ENCODE data around the gene CXCL1.

CXCL1 gene

GRCh38 chr4:73848183-73848777 is 20.9 kb upstream of the CXCL1 start:
- in situ Hi-C loops (cut with MboI; ENCODE audit: low sequenced_read_pairs, unreplicated experiment), result no loop called here
- no peak for DNase-seq (ENCODE audit: low spot score)
- no peak for TF ChIP-seq CTCF (IDR thresholded peaks at IDR 0.05; ENCODE audit: borderline replicate concordance, control extremely low read depth, extremely low read depth, insufficient read depth, missing control alignments)

GRCh38 chr4:73850261-73850970 is 18.8 kb upstream of the CXCL1 start:
- TF ChIP-seq CTCF (IDR thresholded peaks at IDR 0.05; ENCODE audit: borderline replicate concordance, control extremely low read depth, extremely low read depth, insufficient read depth, missing control alignments), result no peak
- in situ Hi-C loops (cut with MboI; ENCODE audit: low sequenced_read_pairs, unreplicated experiment), result no loop called here
- DNase-seq (ENCODE audit: low spot score), result no peak

GRCh38 chr4:73851293-73851692 is 17.9 kb upstream of the CXCL1 start:
- in situ Hi-C loops (cut with MboI; ENCODE audit: low sequenced_read_pairs, unreplicated experiment), result no loop called here
- no peak for TF ChIP-seq CTCF (IDR thresholded peaks at IDR 0.05; ENCODE audit: borderline replicate concordance, control extremely low read depth, extremely low read depth, insufficient read depth, missing control alignments)

GRCh38 chr4:73852771-73853170 is 16.4 kb upstream of the CXCL1 start:
- no peak for DNase-seq (ENCODE audit: low spot score)
- in situ Hi-C loops (cut with MboI; ENCODE audit: low sequenced_read_pairs, unreplicated experiment), result no loop called here
- TF ChIP-seq CTCF (IDR thresholded peaks at IDR 0.05; ENCODE audit: borderline replicate concordance, control extremely low read depth, extremely low read depth, insufficient read depth, missing control alignments), result no peak

More at GRCh38 chr4:73851293-73851692, 17.9 kb upstream of the CXCL1 start:
- no peak for DNase-seq (ENCODE audit: low spot score)

GRCh38 chr4:73853246-73853704 is 15.9 kb upstream of the CXCL1 start, which contains the start of gene PF4V1:
Gene PF4V1, plus strand, starts transcription at chr4:73853296. Its CDS starts 67 bp downstream, at chr4:73853363.
- no peak for DNase-seq (ENCODE audit: low spot score)
- in situ Hi-C loops (cut with MboI; ENCODE audit: low sequenced_read_pairs, unreplicated experiment), result no loop called here
- TF ChIP-seq CTCF (IDR thresholded peaks at IDR 0.05; ENCODE audit: borderline replicate concordance, control extremely low read depth, extremely low read depth, insufficient read depth, missing control alignments), result no peak

GRCh38 chr4:73853718-73854473 is 15.3 kb upstream of the CXCL1 start:
- DNase-seq (ENCODE audit: low spot score), result no peak
- in situ Hi-C loops (cut with MboI; ENCODE audit: low sequenced_read_pairs, unreplicated experiment), result no loop called here
- TF ChIP-seq CTCF (IDR thresholded peaks at IDR 0.05; ENCODE audit: borderline replicate concordance, control extremely low read depth, extremely low read depth, insufficient read depth, missing control alignments), result no peak
